Stimulated activated CD4-positive, alpha-beta T cell treated with anti-CD3 and anti-CD28 coated beads, Interleukin-1b, Interleukin-23, amount 100 ng/mL, for 1 hour (primary cell): ENCODE results near the gene SEPTIN12.
"Not testable (repeated sequence)": the region's sequence is repeated elsewhere in the genome, so short reads cannot be mapped to it uniquely, and the experiment has no call there.

Experiments used
- DNase-seq, 2 donors: peaks; one replicate each; pipeline ENCODE4 v3.0.0-alpha.2; 2020; ENCODE audit warnings: low read depth in 2 of 2

The SEPTIN12 gene

GRCh38 chr16:4752351-4753100, 35.6 kb downstream of the SEPTIN12 start:
- no peak for DNase-seq

GRCh38 chr16:4750896-4751295, 37.2 kb downstream of the SEPTIN12 start:
- no peak for DNase-seq

GRCh38 chr16:4749700-4750257, 38.4 kb downstream of the SEPTIN12 start:
- DNase-seq, result no peak

GRCh38 chr16:4748682-4749411, 39.3 kb downstream of the SEPTIN12 start:
- no peak for DNase-seq

GRCh38 chr16:4747906-4748681, 40.1 kb downstream of the SEPTIN12 start:
- DNase-seq, result no peak

GRCh38 chr16:4746991-4747574, 41.1 kb downstream of the SEPTIN12 start:
- DNase-seq, result no peak

GRCh38 chr16:4746215-4746614, 41.9 kb downstream of the SEPTIN12 start:
- no peak for DNase-seq

- no peak for DNase-seq
Measured at GRCh38 chr16:4745274-4745569, 42.9 kb downstream of the SEPTIN12 start.

- DNase-seq, result no peak
Measured at GRCh38 chr16:4744555-4745273, 43.4 kb downstream of the SEPTIN12 start.

- DNase-seq, result no peak
Measured at GRCh38 chr16:4743226-4743878, 44.8 kb downstream of the SEPTIN12 start.

- not testable (repeated sequence) for DNase-seq
Measured at GRCh38 chr16:4738370-4738769, 49.8 kb downstream of the SEPTIN12 start.

GRCh38 chr16:4737545-4737944, 50.6 kb downstream of the SEPTIN12 start:
- no peak for DNase-seq

GRCh38 chr16:4736546-4736945, 51.6 kb downstream of the SEPTIN12 start:
- DNase-seq, result no peak

- peak; percentile 85 to 91 for DNase-seq
Measured at GRCh38 chr16:4734730-4735535, 53.2 kb downstream of the SEPTIN12 start.

- peak; percentile 36 to 68 for DNase-seq
Measured at GRCh38 chr16:4734063-4734729, 53.9 kb downstream of the SEPTIN12 start, which contains the start of the genes ANKS3 and DNAAF8. TSS of gene ANKS3 (minus strand) at chr16:4734271. CDS start at chr16:4730149, 4,122 bp downstream. TSS of gene DNAAF8 (plus strand) at chr16:4734537. CDS start at chr16:4736515, 1,978 bp downstream.

GRCh38 chr16:4733747-4734062, 54.4 kb downstream of the SEPTIN12 start:
- no peak for DNase-seq

- no peak for DNase-seq
Measured at GRCh38 chr16:4733211-4733742, 54.9 kb downstream of the SEPTIN12 start.

GRCh38 chr16:4729876-4730275, 58.3 kb downstream of the SEPTIN12 start:
- no peak for DNase-seq

- no peak for DNase-seq
Measured at GRCh38 chr16:4728676-4729075, 59.5 kb downstream of the SEPTIN12 start.
